Urothelium cell line (cell line): Measurements from ENCODE around the gene TMEM179B.
"Not testable (repeated sequence)": the region's sequence is repeated elsewhere in the genome, so short reads cannot be mapped to it uniquely, and the experiment has no call there.

Source experiments
- DNase-seq: peaks from one replicate; pipeline ENCODE4 v3.0.0; 2011; ENCODE audit warnings: low spot score, mixed read lengths
- FAIRE-seq: peaks from 2 replicates; lab custom pipeline; 2011; peaks lifted over from hg19 to GRCh38; lab: Jason Lieb, UNC

The TMEM179B gene

DNA sequence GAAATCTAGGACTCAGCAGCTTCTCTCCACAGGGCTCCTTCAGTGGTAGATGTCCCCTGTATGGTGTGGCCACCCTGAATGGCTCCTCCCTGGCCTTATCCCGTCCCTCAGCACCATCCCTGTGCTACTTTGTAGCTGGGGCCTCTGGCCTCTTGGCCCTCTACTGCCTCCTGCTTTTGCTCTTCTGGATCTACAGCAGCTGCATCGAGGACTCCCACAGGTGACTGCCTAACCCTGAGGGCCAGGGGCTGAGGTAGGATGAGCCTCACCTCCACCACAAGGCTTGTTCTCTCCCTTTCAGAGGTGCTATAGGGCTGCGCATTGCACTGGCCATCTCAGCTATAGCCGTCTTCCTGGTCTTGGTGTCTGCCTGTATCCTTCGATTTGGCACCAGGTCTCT, 1.8 kb downstream of the TMEM179B start:
- FAIRE-seq (no peak), DNase-seq (no peak)

DNA sequence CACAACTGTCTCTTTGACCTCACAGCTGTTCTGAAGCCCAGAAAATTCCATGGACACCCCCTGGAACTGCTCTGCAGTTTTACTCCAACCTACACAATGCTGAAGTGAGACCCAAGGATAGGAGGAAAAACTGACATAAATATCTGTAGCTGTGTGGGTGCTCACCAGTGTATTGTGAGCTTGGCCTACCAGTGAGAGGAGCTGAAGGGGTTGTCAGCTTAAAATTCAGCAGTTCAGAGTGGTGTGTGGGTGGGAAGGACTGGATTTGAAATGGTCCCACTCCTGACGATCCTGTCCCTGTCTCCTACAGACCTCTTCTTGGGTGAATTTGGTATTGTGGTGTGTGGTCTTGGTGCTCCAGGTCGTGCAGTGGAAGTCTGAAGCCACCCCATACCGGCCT, 2.4 kb downstream of the TMEM179B start:
- FAIRE-seq, result no peak
- no peak for DNase-seq

DNA sequence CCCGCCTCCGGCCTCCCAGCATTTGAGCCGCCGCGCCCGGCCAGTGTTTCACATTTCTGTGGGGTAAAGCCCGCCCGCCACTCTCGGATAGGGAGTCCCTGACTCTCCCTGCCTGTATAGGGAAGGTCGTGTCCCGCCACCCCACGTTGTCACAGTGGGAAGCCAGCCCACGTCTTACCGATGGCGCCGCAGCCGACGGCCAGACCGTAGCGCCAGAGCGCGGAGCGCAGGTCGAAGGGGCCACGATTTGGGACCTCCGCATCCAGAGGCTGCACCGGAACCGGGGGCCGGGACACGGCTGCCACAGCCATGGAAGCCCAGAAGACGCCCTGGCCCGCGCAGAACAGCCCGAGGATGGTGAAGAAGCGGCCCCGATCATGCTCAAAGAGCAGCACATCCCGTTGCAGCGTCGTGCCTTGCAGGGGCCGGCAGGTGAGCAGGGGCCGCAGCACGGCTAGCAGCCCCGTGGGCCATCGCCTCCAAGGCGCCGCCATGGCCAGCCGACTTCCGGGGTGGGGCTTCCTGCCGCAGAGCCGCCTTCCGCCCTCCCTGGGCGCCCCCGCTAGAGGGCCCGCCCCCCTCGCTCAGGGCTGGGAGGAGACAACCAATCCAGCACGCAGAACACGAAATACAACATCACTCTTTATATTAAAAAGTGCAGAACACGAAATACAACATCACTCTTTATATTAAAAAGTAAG, 4.4 kb downstream of the TMEM179B start, which contains the start of gene TMEM223:
TMEM223 (minus strand) TSS at position 506 of the 701 bp plus-strand sequence; CDS start at position 494, 12 bp downstream.
- DNase-seq (peak; percentile 93), FAIRE-seq (no peak)

DNA sequence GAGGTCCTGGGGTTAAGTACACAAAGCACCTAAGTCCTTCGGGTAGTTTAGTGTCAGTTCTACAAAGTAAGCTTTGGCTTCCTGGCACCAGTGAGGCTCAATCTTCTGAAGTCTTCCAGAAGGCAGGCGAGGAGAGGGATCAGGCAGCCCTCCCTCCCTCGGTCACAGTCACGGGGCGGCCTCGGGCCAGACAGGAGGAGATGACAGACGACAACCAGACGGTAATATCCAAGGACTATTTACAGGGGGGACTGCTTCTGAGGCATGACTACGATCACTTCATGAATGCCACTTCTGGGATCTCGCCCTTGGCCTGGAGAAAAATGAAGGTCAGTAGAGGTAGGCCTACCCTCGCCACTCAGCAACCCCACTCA, 5.0 kb downstream of the TMEM179B start:
- DNase-seq, result peak; percentile 14
- no peak for FAIRE-seq

DNA sequence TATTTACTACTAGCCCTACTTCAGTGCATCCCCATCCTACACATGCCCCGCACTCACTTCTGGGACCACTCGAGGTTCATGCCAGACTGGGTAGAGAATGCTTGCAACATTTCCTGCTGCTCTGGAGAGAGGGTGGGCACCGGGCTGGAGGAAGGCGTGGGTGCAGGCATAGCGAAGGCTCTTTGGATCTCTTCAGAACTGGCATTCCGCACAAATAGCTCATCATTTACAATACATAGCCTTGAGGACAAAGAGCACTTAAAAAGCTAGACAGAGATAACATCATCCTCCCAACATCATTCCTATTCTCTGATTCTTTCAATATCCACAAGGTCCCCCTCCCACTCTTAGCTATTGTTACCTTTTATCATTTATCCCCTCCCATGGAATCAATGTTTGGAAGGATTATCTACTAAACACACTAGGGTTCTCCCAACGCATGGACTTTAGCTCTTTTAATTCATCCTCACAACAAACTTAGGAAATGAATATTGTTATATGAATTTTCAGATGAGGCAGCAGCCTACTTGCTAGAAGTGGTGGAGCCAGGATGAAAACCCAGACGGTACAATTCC, 7.1 kb downstream of the TMEM179B start:
- FAIRE-seq (no peak), DNase-seq (no peak)

DNA sequence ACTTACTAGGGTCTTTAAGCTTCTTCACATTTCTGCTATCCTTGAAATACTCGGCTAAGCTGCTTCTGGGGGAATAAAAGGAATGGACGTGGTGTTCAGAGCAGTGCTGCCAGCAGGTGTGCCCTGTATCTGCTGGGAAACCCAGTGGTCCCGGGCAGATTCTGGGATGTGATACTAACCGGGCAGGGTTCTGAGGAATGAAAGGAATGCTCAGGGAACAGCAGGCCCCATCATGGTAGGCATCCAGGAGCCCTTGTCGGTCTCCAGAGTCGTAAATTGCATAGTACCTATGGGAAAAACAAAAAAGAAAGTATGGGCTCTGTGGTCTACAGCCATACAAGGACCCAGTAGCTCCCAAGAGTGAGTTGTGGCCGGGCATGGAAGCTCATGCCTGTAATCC, 9.1 kb downstream of the TMEM179B start:
- FAIRE-seq (no peak), DNase-seq (no peak)

DNA sequence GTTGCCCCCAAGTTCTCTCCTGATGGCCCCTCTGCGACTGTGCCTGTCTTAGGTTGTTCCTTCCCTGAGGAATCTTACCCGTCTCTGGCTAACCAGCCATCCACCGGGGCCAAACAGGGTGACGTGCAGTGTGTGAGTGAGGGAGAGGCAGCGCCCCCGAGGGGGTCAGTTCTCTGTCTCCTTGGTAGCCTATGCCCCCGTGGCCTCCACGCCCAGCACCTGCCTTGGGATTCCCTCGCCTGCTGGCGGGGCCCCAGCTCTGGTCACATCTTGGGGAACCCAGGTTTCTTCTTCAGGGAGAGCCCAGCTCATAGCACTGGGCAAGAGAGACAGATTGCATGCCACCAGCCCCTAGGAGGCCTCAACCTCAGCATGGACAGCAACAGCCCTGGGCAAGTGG, 12.3 kb downstream of the TMEM179B start:
- DNase-seq (no peak), FAIRE-seq (no peak)

DNA sequence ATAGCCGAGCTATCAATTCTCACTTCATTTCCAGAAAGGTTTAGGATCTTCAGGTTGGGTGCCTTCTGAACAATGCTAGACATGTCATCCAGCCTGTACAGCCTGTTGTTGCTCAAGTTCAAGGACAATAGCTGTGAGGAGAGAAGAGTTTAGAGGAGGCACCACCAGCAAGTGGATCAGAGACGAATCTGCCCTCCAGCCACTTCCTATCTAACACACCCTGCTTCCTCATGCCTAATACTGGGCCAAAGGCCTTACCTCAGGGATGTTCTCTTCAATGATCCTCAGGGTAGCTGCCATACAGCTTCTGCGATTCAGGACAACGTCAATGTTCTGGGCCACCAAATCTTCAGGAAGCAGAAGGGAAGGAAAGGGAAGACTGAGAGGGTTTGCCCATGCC, 13.9 kb downstream of the TMEM179B start:
- no peak for FAIRE-seq
- DNase-seq, result no peak

DNA sequence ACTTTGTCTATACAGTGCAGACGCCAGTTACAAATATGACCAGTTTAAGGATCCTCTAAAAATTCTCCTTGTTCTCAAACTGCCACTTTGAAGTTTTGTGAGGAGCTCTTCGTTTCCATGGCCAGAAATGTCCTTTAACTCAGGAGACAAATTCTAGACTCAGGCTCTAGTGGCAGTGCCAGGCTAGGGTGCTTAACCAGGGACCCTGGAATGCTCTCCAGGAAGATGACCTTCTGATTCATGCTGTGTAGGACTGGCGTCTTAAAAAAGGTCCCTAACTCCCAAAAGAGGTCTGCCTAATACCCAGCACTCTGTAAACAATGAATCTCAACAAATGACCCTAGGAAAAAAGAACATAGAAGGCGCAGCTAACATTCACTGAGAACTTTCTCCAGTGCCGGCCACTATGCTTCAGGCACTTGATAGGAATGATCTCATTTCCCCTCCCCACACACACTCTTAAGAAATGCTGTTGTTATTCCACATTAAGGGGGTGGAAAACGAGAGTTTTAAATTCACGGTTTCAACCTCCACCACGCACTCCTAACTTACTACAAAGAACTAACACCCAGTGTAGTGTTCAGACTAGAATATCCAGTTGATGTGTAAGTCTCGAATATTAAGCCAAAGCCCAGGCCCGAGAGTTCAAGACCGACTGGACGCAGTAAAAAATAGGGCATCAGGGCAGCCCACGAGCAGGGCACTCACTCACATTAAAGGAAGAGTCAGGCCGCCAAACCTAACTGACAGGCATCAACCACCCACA, 17.3 kb downstream of the TMEM179B start:
- DNase-seq, result no peak
- no peak for FAIRE-seq

DNA sequence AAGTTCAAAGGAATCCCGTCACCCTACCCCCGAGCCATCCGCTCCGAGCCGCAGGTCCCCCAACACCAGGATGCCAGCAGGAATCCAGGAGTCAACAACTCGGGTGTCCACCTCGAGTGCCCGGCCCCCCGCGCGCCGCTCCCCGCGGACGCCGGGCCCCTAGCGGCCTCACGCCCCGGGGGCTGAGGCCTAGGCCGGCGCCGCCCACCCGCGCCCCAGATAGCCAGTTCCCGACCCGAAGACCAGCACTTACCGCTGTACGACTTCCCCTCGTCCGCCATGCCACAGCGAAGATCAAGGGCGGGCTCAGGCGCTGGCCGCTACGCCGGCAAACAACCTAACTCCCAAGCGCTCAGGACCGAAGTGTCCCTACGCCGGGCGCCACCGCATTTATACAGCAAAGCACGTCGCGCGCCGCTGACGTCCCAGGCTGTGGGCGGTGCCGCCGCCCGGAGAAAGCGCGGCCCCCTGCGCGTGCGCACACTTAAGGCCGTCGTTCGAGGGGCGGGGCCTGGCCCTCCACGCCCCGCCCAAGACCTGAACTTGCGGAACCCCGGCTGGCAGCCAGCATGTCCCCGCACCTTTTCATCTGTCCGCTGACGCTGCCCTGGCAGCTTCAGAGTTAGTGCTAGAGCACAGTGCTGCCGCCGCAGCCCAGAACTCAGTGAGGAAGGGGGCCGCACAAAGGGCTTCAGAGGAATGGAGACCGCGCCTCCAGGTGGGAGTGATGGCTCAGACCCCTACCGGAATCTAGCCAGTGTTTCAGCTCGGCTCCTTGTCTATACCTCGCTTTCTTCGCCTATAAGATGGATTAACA, 18.1 kb downstream of the TMEM179B start, which contains the start of gene NXF1:
NXF1 (minus strand) TSS at position 365 of the 817 bp plus-strand sequence; CDS start at position 281, 84 bp downstream.
- FAIRE-seq (peak; percentile 63), DNase-seq (peak; percentile 98)

DNA sequence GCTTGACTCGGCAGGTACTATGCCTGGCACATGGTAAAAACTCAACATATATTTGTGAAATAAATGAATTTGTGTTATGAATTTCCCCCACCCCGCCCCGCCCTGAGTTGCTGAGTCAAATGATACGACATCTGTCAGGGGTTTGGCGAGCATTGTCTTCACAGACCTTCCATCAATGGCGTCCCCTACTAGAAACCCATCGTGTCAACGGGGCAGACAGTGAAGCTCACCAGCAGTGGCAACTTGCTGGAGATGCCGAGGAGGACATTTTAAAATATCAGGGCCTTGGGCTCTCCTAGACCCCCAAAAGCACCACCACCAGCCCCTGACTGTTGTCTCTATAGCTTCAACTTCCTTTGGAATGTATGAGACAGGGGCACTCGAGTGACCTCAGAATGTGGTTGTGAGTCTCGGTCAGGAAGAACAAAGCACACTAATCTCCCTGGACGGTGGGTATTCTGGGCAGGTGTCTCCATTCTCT, 18.8 kb downstream of the TMEM179B start:
- FAIRE-seq, result no peak

DNA sequence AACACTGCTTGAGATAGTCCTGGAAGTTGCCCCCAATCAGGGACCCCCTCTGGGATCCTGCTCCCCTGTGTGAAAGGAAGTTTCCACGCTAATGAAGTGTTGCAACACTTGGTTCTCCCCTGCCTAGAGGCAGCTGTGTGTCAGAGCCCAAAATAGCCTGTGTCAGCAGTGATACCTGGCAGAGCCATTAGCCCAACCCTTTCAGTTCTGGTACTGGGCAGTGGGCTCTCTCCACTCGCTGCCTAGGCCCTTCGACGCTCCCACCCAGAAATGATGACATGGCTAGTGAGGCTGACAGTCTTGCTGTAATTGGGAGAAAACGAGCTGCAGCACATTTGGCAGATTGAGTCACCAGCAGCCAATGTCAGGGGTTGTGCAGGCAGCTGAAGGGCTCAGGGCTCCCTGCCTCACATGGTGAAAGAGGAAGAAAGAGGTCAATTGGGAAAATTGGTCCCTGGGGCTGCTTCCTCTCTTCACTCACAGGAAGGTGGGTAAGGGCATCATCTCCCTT, 19.5 kb downstream of the TMEM179B start:
- no peak for DNase-seq
- no peak for FAIRE-seq

More for the DNA sequence above, 18.8 kb downstream of the TMEM179B start:
- no peak for DNase-seq

DNA sequence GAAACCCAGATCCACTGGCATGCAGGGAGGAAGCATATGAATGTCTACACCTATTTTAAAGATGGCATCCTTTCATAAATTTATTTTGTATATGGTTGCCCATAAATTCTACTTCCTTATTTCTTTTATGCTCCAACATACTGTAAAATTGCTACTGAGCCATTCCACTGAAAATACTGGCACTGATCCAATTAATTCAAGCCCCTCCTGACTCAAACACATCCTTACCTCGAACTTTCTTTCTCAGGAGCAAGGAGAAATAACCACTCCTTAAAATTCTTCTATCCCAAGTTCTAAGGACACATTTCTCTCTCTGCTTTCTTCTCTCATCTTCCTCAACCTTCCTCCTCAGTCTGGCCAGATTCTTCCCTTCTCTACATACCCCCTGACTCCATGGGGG, 23.5 kb downstream of the TMEM179B start:
- DNase-seq (no peak), FAIRE-seq (no peak)

DNA sequence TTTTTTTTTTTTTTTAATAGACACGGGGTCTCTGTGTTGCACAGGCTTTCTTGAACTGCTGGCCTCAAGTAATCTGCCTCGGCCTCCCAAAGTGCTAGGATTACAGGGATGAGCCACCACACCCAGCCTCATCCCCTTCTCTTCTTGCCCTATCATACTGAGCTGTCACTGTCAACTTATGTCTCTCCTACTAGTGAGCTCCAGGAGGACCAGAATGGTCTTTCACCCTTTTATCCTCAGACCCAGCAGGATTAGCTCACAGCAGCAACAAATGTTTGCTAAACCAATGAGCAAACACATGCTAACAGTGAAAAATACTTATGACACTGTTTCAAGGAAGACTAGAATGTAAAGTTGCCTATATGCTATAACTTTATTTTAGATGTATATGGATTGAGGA, 24.5 kb downstream of the TMEM179B start:
- no peak for FAIRE-seq

DNA sequence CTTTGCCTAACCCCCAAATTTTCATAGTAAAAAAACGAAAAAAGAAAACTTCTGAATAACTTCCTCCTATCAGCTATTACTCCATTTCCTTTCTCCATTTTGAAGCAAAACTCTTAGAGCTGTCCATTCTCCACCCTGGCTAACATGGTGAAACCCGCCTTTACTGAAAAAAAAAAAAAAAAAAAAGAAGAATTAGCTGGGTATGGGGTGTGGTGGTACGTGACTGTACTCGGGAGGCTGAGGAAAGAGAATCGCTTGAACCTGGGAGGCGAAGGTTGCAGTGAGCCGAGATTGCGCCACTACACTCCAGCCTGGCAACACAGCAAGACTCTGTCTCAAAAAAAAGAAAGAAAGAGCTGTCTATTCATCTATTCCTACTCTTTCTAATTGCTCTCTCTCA, 29.4 kb downstream of the TMEM179B start:
- DNase-seq (no peak), FAIRE-seq (no peak)

More for the DNA sequence above, 24.5 kb downstream of the TMEM179B start:
- DNase-seq, result no peak

DNA sequence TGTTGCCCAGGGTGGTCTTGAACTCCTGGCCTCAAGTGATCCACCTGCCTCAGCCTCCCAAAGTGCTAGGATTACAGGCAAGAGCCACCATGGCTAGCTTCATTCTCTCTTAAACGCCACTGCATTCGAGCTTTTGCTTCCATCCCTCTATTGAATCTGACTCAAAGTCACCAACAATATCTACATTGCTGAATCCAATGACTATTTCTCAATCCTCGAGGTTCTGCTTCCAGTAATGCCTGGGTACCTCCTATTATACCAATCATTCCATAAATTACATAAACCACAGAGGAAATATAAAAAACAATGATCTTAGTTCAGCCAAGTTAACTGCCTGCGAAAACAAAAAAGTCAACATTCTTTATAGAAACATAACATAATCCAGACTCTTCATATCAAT, 29.9 kb downstream of the TMEM179B start:
- DNase-seq, result no peak
- no peak for FAIRE-seq

DNA sequence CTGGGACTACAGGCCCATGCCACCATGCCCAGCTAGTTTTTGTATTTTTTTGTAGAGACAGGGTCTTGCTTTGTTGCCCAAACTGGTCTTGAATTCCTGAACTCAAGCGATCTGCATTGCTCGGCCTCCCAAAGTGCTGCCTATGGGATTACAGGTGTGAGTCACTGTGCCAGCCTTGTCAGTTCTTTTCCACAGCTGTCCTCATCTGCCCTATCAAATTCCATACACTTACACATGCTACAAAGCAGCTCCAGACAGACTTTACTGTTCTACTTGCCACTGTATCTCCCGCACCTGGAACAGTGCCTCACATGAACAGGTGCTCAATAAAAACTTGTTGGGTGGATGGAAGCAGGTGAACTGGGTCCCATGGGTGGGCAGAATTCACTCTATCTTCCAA, 36.5 kb downstream of the TMEM179B start:
- DNase-seq, result no peak
- FAIRE-seq, result no peak

DNA sequence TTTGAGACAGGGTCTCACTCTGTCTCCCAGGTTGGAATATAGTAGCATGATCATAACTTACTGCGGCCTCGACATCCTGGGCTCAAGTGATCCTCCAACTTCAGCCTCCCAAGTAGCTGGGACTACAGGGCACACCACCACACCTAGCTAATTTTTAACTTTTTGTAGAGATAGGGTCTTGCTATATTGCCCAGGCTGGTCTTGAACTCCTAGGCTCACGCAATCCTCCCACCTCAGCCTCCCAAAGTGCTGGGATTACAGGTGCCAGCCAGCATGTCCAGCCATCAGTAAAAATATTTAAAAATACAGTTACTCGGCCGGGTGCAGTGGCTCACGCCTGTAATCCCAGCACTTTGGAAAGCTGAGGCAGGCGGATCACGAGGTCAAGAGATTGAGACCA, 40.9 kb downstream of the TMEM179B start:
- not testable (repeated sequence) for DNase-seq

DNA sequence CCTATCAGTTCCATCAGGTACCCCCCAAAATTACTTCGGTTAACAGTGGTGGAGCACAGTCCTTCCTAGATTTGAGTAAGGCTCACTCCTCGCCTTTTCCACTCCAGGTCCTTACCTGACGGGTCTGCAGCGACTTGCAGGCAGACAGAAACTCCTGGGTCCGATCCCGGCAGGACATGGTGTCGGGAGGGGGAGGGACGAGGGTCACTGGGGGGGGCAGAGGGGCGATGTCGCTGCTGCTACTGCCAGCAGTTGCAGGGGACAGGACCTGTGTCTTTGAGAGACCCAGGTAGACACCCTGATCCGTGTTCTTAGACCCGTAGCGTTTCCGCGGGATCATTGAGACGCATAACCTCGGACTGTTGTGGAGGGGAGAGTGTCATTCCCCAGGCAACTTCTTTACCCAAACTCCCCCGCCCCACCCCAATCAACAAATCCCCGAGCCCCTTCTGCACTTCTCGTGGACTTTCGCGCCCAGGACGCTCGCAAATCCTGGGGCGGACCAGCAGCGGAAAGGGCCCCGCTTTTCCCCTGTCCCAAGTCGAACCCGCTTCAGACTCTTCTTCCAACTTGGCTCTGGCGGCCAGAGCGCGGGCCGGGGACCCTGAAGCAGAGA, 43.8 kb downstream of the TMEM179B start:
- FAIRE-seq, result no peak
- no peak for DNase-seq

More for the DNA sequence above, 40.9 kb downstream of the TMEM179B start:
- FAIRE-seq, result not testable (repeated sequence)
